IPS-15b (cell line): ENCODE results near the gene MBD3.

Source experiments
- H3K27me3 ChIP-seq: one replicate; pipeline ENCODE4 v1.6.1; 2013; ENCODE audit warnings: low read length; ENCODE audit not compliant: control insufficient read depth, insufficient read depth
- H3K36me3 ChIP-seq: one replicate; pipeline ENCODE4 v1.6.1; 2013; ENCODE audit warnings: low read length; ENCODE audit not compliant: control insufficient read depth, insufficient read depth
- H3K4me1 ChIP-seq: one replicate; pipeline ENCODE4 v1.6.1; 2013; ENCODE audit warnings: mild to moderate bottlenecking, low read length; ENCODE audit not compliant: control insufficient read depth, insufficient read depth
- H3K4me3 ChIP-seq: one replicate; pipeline ENCODE4 v1.5.1; 2013; ENCODE audit warnings: low read depth, low read length
- H3K9ac ChIP-seq: one replicate; pipeline ENCODE4 v1.6.1; 2013; ENCODE audit warnings: low read depth, mild to moderate bottlenecking, low read length
- H3K9me3 ChIP-seq: one replicate; pipeline ENCODE4 v1.6.1; 2013; ENCODE audit warnings: mild to moderate bottlenecking, low read length; ENCODE audit not compliant: control insufficient read depth, insufficient read depth

MBD3 gene

GRCh38 chr19:1575323-1576241 is 17.1 kb downstream of the MBD3 start:
- no peaks in the 10 kb centered on the region for H3K4me1 ChIP-seq
- no peak overlapping the region for H3K4me3 ChIP-seq
- peaks cover 22% of the 10 kb centered on the region for H3K36me3 ChIP-seq
- H3K9me3 ChIP-seq = no peaks in the 10 kb centered on the region
- H3K27me3 ChIP-seq = no peaks in the 10 kb centered on the region
- H3K9ac ChIP-seq = no peak overlapping the region

GRCh38 chr19:1574354-1575136 is 18.1 kb downstream of the MBD3 start:
- Histone ChIP-seq H3K4me1 (no peaks in the 10 kb centered on the region), H3K9me3 (no peaks in the 10 kb centered on the region), H3K27me3 (peaks cover 3% of the 10 kb centered on the region), H3K4me3 (no peak overlapping the region), H3K9ac (no peak overlapping the region), H3K36me3 (peaks cover 16% of the 10 kb centered on the region)

GRCh38 chr19:1572795-1573194 is 19.9 kb downstream of the MBD3 start:
- peaks cover 12% of the 10 kb centered on the region for H3K27me3 ChIP-seq
- H3K4me1 ChIP-seq = no peaks in the 10 kb centered on the region
- no peak overlapping the region for H3K9ac ChIP-seq
- H3K9me3 ChIP-seq = no peaks in the 10 kb centered on the region
- H3K36me3 ChIP-seq = peaks cover 8% of the 10 kb centered on the region
- H3K4me3 ChIP-seq = no peak overlapping the region

- peaks cover 12% of the 10 kb centered on the region for H3K27me3 ChIP-seq
- H3K36me3 ChIP-seq = no peaks in the 10 kb centered on the region
- no peaks in the 10 kb centered on the region for H3K9me3 ChIP-seq
- no peak overlapping the region for H3K4me3 ChIP-seq
- H3K9ac ChIP-seq = no peak overlapping the region
- H3K4me1 ChIP-seq = no peaks in the 10 kb centered on the region
These were observed 21.3 kb downstream of the MBD3 start for GRCh38 chr19:1571358-1571757.

GRCh38 chr19:1570836-1571235 is 21.8 kb downstream of the MBD3 start:
- H3K4me1 ChIP-seq = no peaks in the 10 kb centered on the region
- no peak overlapping the region for H3K4me3 ChIP-seq
- H3K9me3 ChIP-seq = no peaks in the 10 kb centered on the region
- no peaks in the 10 kb centered on the region for H3K36me3 ChIP-seq
- H3K9ac ChIP-seq = no peak overlapping the region
- H3K27me3 ChIP-seq = peaks cover 12% of the 10 kb centered on the region

- no peaks in the 10 kb centered on the region for H3K9me3 ChIP-seq
- peaks cover 12% of the 10 kb centered on the region for H3K27me3 ChIP-seq
- H3K4me1 ChIP-seq = no peaks in the 10 kb centered on the region
- no peak overlapping the region for H3K9ac ChIP-seq
- H3K4me3 ChIP-seq = no peak overlapping the region
- H3K36me3 ChIP-seq = no peaks in the 10 kb centered on the region
These were observed 22.7 kb downstream of the MBD3 start for GRCh38 chr19:1569997-1570396.

GRCh38 chr19:1568320-1569019 is 24.2 kb downstream of the MBD3 start, which contains the start of gene MEX3D:
Gene MEX3D, minus strand, starts transcription at chr19:1568325. Its CDS starts 267 bp downstream, at chr19:1568058.
- Histone ChIP-seq H3K27me3 (peaks cover 12% of the 10 kb centered on the region), H3K4me3 (peak within 1 kb of the TSS; percentile 77), H3K4me1 (no peaks in the 10 kb centered on the region), H3K36me3 (no peaks in the 10 kb centered on the region), H3K9me3 (no peaks in the 10 kb centered on the region), H3K9ac (peak within 1 kb of the TSS; percentile 37)

- Histone ChIP-seq H3K36me3 (no peaks in the 10 kb centered on the region), H3K4me1 (no peaks in the 10 kb centered on the region), H3K9me3 (no peaks in the 10 kb centered on the region), H3K4me3 (no peak overlapping the region), H3K9ac (no peak overlapping the region), H3K27me3 (peaks cover 12% of the 10 kb centered on the region)
These were observed 24.8 kb downstream of the MBD3 start for GRCh38 chr19:1567848-1568227.

GRCh38 chr19:1567116-1567847 is 25.4 kb downstream of the MBD3 start:
- Histone ChIP-seq H3K27me3 (peaks cover 12% of the 10 kb centered on the region), H3K36me3 (no peaks in the 10 kb centered on the region), H3K4me1 (no peaks in the 10 kb centered on the region), H3K4me3 (peak overlapping the region; percentile 77), H3K9me3 (no peaks in the 10 kb centered on the region), H3K9ac (peak overlapping the region; percentile 37)

- Histone ChIP-seq H3K36me3 (no peaks in the 10 kb centered on the region), H3K9me3 (no peaks in the 10 kb centered on the region), H3K27me3 (peaks cover 12% of the 10 kb centered on the region), H3K9ac (peak overlapping the region; percentile 81), H3K4me1 (no peaks in the 10 kb centered on the region), H3K4me3 (peak overlapping the region; percentile 77)
These were observed 26.1 kb downstream of the MBD3 start for GRCh38 chr19:1566392-1567115.
